Ectodermal cell (in vitro differentiated cells): ENCODE results near the gene C1orf52.
"Not testable (repeated sequence)": the region's sequence is repeated elsewhere in the genome, so short reads cannot be mapped to it uniquely, and the experiment has no call there.

Source experiments
- H3K27ac ChIP-seq: 2 replicates; pipeline ENCODE4 v1.7.0; 2013; ENCODE audit warnings: mild to moderate bottlenecking, low read depth, low read length; ENCODE audit not compliant: insufficient read depth, poor library complexity, severe bottlenecking
- H3K27me3 ChIP-seq: 2 replicates; pipeline ENCODE4 v1.7.0; 2013; ENCODE audit warnings: mild to moderate bottlenecking, low read length; ENCODE audit not compliant: insufficient read depth, control insufficient read depth, poor library complexity, severe bottlenecking
- H3K36me3 ChIP-seq: one replicate; pipeline ENCODE4 v1.7.0; 2013; ENCODE audit warnings: low read length; ENCODE audit not compliant: control insufficient read depth, insufficient read depth
- H3K4me1 ChIP-seq: one replicate; pipeline ENCODE4 v1.7.0; 2013; ENCODE audit warnings: low read length; ENCODE audit not compliant: control insufficient read depth, insufficient read depth
- H3K4me3 ChIP-seq: 2 replicates; pipeline ENCODE4 v1.7.0; 2013; ENCODE audit warnings: low read depth, low read length, control low read depth; ENCODE audit not compliant: insufficient read depth
- H3K9me3 ChIP-seq: 2 replicates; pipeline ENCODE4 v1.7.0; 2013; ENCODE audit warnings: mild to moderate bottlenecking, low read length, moderate library complexity; ENCODE audit not compliant: control insufficient read depth
- WGBS, 2 experiments: methylation state at CpG; one replicate each; pipeline ENCODE4 v1.1.7; 2013; ENCODE audit warnings: missing lambda C conversion rate in 2 of 2; 5-methylcytosine and 5-hydroxymethylcytosine counted together

Gene C1orf52

DNA sequence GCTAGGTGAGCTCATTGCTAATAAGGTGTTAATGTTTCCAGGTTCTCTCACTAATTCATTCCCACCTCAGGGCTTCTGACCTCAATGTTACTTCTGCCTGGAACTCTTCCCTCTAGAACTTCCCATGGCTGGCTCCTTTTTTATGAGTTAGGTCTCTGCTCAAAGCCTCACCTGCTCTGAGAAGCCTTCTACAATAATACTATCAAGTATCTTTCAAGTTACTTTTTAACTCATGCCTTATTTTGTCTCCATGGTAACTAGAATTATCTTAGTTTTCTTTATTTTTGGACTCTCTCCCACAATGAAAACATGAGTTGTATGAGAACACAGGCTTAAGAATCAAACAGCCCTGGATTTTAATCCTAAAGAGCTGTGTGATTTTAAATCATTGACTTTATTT lies 3.5 kb upstream of the C1orf52 start:
- no peaks in the 10 kb centered on the region for H3K4me1 ChIP-seq
- no peaks in the 10 kb centered on the region for H3K9me3 ChIP-seq
- no peaks in the 10 kb centered on the region for H3K27me3 ChIP-seq
- H3K36me3 ChIP-seq: peaks cover 10% of the 10 kb centered on the region
- H3K4me3 ChIP-seq: no peak overlapping the region
- no peak overlapping the region for H3K27ac ChIP-seq

DNA sequence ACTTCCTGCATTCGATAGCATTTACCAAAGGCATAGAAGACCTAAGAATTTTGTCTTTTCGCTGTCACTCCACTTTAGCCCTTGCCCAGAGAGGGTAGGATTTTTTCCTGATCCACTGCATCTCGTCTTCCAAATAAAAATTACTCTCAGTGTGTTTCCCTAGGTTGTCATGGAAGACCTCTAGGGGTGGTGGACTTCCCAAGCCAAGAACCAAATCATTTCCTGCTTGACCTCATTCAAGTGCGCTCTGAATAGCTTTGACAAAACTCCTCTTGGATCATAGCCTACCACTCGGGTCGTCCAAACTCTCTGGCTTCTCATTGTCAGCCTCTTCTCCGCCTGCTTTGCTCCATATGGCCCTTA lies 431 bp upstream of the C1orf52 start:
- 72 to 76% methylated on average over 7 of the region's 7 CpGs for whole genome bisulfite sequencing, 2 experiments

GRCh38 chr1:85258536-85259117 lies 835 bp downstream of the C1orf52 start:
- H3K36me3 ChIP-seq: peaks cover 13% of the 10 kb centered on the region
- H3K4me1 ChIP-seq: no peaks in the 10 kb centered on the region
- no peaks in the 10 kb centered on the region for H3K27me3 ChIP-seq
- H3K27ac ChIP-seq: no peak overlapping the region
- WGBS, 2 experiments: 14 to 18% methylated on average over 19 of the region's 19 CpGs
- H3K9me3 ChIP-seq: no peaks in the 10 kb centered on the region
- peak overlapping the region; percentile 86 for H3K4me3 ChIP-seq

More for the DNA sequence above, 431 bp upstream of the C1orf52 start:
- H3K9me3 ChIP-seq: no peaks in the 10 kb centered on the region
- H3K36me3 ChIP-seq: peaks cover 17% of the 10 kb centered on the region
- no peaks in the 10 kb centered on the region for H3K4me1 ChIP-seq
- no peak overlapping the region for H3K4me3 ChIP-seq
- no peaks in the 10 kb centered on the region for H3K27me3 ChIP-seq
- no peak overlapping the region for H3K27ac ChIP-seq

GRCh38 chr1:85249042-85249441 lies 10.4 kb downstream of the C1orf52 start:
- 88 to 94% methylated on average over 3 of the region's 3 CpGs for WGBS, 2 experiments
- H3K9me3 ChIP-seq, H3K4me3 ChIP-seq, H3K27me3 ChIP-seq, H3K27ac ChIP-seq, H3K36me3 ChIP-seq, H3K4me1 ChIP-seq: not testable (repeated sequence)

DNA sequence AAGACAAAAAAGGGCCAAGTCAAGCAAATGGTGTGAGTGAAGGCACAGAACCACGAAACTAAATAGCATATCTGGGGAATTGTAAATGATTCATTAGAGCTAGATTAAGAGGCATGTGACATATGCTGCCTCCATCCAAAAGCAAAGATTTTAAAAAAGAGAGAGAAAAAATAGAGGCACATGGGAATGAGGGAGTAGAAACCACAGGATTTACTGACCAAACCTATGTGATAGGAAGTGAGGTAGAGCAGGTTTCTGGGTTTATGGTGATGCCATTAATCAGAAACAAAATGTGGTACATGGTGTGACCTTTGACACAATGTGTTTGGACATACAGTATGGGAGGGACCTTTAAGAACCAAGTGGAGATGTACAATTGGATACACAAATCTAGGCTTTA lies 13.6 kb downstream of the C1orf52 start:
- H3K4me3 ChIP-seq: no peak overlapping the region
- no peaks in the 10 kb centered on the region for H3K36me3 ChIP-seq
- 97 to 98% methylated on average over 1 of the region's 1 CpG for WGBS, 2 experiments
- H3K27me3 ChIP-seq: no peaks in the 10 kb centered on the region
- H3K4me1 ChIP-seq: no peaks in the 10 kb centered on the region
- H3K27ac ChIP-seq: no peak overlapping the region
- no peaks in the 10 kb centered on the region for H3K9me3 ChIP-seq

- H3K4me3 ChIP-seq: no peak overlapping the region
- H3K27me3 ChIP-seq: no peaks in the 10 kb centered on the region
- H3K27ac ChIP-seq: no peak overlapping the region
- 79 to 84% methylated on average over 1 of the region's 1 CpG for WGBS, 2 experiments
- H3K9me3 ChIP-seq: no peaks in the 10 kb centered on the region
- H3K4me1 ChIP-seq: peaks cover 3% of the 10 kb centered on the region
- no peaks in the 10 kb centered on the region for H3K36me3 ChIP-seq
Observed at GRCh38 chr1:85245456-85245855, 14.0 kb downstream of the C1orf52 start.

GRCh38 chr1:85244271-85245061 lies 15.0 kb downstream of the C1orf52 start:
- H3K4me1 ChIP-seq: peaks cover 10% of the 10 kb centered on the region
- WGBS, 2 experiments: 85 to 92% methylated on average over 4 of the region's 4 CpGs
- no peak overlapping the region for H3K4me3 ChIP-seq

GRCh38 chr1:85243372-85243771 lies 16.1 kb downstream of the C1orf52 start:
- Histone ChIP-seq H3K27me3 (no peaks in the 10 kb centered on the region), H3K36me3 (no peaks in the 10 kb centered on the region), H3K27ac (no peak overlapping the region), H3K4me3 (no peak overlapping the region), H3K4me1 (peaks cover 10% of the 10 kb centered on the region), H3K9me3 (no peaks in the 10 kb centered on the region)

More at GRCh38 chr1:85244271-85245061, 15.0 kb downstream of the C1orf52 start:
- no peaks in the 10 kb centered on the region for H3K36me3 ChIP-seq
- no peaks in the 10 kb centered on the region for H3K9me3 ChIP-seq
- H3K27ac ChIP-seq: peak overlapping the region; percentile 16
- H3K27me3 ChIP-seq: no peaks in the 10 kb centered on the region

DNA sequence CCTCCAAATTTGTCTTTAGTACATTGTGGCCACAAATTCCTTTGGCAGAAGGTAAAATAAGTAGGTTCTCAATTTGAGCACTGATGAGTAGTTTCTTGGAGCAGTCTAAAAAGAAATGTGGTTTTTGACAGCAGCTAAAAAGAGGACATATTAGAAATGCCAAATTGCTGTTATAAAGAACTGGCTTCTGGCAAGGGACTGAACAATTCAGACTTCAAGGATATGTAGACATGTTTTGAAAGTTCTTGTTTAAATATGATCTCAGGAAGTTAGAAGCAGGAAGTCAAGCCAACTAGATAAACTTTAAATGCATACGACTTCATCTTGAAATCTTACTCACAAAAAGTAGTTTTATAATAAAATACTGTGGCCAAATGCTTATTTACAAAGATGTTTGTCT lies 18.8 kb downstream of the C1orf52 start:
- peaks cover 10% of the 10 kb centered on the region for H3K4me1 ChIP-seq
- no peaks in the 10 kb centered on the region for H3K36me3 ChIP-seq
- H3K4me3 ChIP-seq: no peak overlapping the region
- H3K27ac ChIP-seq: no peak overlapping the region
- WGBS, 2 experiments: no CpG with 5 or more reads among the region's 1 CpG
- no peaks in the 10 kb centered on the region for H3K9me3 ChIP-seq
- H3K27me3 ChIP-seq: no peaks in the 10 kb centered on the region

DNA sequence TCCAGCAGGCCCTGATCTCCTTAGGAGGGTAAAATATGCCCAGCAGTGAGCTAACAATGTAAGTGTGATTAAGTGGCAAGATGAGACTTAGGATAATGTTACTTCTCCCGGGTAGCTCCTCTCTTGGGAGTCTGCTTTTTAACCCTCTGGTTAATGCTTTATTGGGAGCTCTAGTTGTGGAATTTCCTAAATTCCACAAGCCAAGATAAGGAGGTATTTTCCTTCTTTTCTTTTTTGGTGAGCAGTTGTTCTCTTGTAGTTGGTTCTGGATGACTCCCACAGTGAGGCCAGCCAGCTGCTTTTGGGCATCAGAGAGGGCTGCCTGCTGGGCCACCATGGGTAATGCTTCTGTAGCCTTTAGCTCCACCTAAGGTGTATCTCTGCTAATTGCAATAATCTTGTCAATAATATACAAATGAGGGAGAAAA lies 19.3 kb downstream of the C1orf52 start:
- Histone ChIP-seq H3K27ac (no peak overlapping the region), H3K27me3 (no peaks in the 10 kb centered on the region)
- 18 to 24% methylated on average over 1 of the region's 1 CpG for WGBS, 2 experiments

More for the DNA sequence above, 19.3 kb downstream of the C1orf52 start:
- H3K9me3 ChIP-seq: no peaks in the 10 kb centered on the region
- H3K4me1 ChIP-seq: peaks cover 10% of the 10 kb centered on the region
- H3K36me3 ChIP-seq: no peaks in the 10 kb centered on the region
- no peak overlapping the region for H3K4me3 ChIP-seq
